Ishikawa (cell line): ENCODE measurements around the gene DDX23.

Experiments used
- EP300 ChIP-seq: IDR thresholded peaks from 2 replicates; pipeline ENCODE4 v1.6.1; 2012; ENCODE audit warnings: borderline replicate concordance
- FOXM1 ChIP-seq: IDR thresholded peaks from 2 replicates; pipeline ENCODE4 v1.6.1; 2012; ENCODE audit warnings: low read depth, borderline replicate concordance
- MAX ChIP-seq: IDR thresholded peaks from 2 replicates; pipeline ENCODE4 v1.6.1; 2012

DNA sequence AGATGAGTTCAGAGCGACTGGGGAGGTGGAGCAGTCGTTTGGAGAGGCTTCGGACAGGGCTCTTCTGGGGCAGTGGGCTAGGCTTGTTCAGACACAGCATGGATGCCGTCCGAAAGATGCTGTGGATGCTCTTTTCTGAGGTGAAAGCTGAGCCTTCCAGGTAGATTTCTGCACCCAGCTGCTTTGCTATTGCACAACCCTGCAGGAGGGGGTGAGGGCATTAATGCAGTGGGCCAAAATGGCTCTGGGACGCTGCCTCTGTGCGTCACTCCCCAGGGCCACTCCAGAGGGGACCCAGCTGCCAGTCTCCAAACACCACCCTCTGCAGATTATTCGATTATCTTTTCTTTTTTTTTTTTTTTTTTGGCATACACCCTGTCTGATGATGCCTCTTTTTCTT is 6.1 kb upstream of the DDX23 start:
- TF ChIP-seq FOXM1 (no peak), EP300 (no peak), MAX (no peak)
